Hepatocyte (in vitro differentiated cells): ENCODE data around the gene TSPAN33.

ENCODE experiments used
- EZH2 ChIP-seq: fragments of 200-600 bp; sonication (generic); IDR thresholded peaks from 2 replicates; pipeline ENCODE4 v1.6.1; 2016; ENCODE audit warnings: antibody characterized with exemption, mild to moderate bottlenecking, borderline replicate concordance
- EZH2phosphoT487 ChIP-seq: fragments of 200-600 bp; sonication (generic); IDR thresholded peaks from one replicate; pipeline ENCODE4 v1.6.1; 2018; ENCODE audit warnings: antibody characterized with exemption, mild to moderate bottlenecking, low read depth, moderate library complexity; ENCODE audit not compliant: unreplicated experiment, severe bottlenecking
- TF ChIP-seq, protein P1 (sequence below): fragments of 200-600 bp; sonication (generic); IDR thresholded peaks from 2 replicates; pipeline ENCODE4 v1.5.1; 2016; ENCODE audit warnings: antibody characterized with exemption, mild to moderate bottlenecking; ENCODE audit not compliant: poor library complexity

DNA sequence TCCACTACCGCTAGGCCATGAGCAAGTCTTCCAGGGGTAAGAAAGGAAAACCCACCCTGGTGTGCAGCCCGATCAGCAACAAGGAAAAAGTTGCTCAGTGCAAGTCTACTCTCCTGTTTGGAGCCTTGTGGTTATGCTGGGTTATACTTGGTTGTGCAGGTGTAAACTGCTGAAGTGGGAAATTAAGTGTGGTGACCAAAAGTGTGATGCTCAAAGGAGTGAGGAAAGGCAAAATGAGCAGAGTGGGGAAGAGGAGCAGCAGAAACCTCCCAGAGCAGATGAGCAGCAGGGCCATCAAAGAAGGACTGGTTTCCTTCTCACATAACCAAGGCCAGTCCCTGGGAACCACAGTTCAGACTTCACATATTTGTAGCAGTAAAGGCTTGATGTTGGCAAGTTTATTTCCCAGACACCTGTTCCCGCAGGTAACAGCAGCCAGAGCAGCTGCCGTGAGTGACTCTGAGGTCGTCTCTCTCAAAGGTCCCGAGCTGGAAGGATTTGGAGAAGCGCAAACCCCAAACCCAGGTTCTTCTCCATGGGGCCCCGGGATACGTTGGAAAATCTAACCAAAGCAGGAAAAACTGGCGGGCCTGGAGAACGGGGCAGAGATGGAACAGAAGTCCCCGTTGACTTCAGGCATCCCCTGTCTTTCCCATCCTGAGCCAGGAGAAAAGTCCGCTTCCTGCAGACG, 43.3 kb downstream of the TSPAN33 start:
- TF ChIP-seq, protein P1, sequence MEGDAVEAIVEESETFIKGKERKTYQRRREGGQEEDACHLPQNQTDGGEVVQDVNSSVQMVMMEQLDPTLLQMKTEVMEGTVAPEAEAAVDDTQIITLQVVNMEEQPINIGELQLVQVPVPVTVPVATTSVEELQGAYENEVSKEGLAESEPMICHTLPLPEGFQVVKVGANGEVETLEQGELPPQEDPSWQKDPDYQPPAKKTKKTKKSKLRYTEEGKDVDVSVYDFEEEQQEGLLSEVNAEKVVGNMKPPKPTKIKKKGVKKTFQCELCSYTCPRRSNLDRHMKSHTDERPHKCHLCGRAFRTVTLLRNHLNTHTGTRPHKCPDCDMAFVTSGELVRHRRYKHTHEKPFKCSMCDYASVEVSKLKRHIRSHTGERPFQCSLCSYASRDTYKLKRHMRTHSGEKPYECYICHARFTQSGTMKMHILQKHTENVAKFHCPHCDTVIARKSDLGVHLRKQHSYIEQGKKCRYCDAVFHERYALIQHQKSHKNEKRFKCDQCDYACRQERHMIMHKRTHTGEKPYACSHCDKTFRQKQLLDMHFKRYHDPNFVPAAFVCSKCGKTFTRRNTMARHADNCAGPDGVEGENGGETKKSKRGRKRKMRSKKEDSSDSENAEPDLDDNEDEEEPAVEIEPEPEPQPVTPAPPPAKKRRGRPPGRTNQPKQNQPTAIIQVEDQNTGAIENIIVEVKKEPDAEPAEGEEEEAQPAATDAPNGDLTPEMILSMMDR = no peak
- no peak for TF ChIP-seq EZH2
- no peak for TF ChIP-seq EZH2phosphoT487
